B cell (primary cell): Measurements from ENCODE around the gene NANOS2.

Experiments used
- CTCF ChIP-seq: fragments of 200-600 bp; IDR thresholded peaks from one replicate; pipeline ENCODE4 v1.8.0; 2022; ENCODE audit warnings: antibody characterized with exemption, mild to moderate bottlenecking
- EZH2 ChIP-seq: IDR thresholded peaks from 2 replicates; pipeline ENCODE4 v1.6.1; 2012; ENCODE audit warnings: borderline replicate concordance, low read depth, mild to moderate bottlenecking, moderate library complexity, low read length; ENCODE audit not compliant: insufficient read depth, poor library complexity, severe bottlenecking

- no peak for TF ChIP-seq CTCF
- no peak for TF ChIP-seq EZH2
These were observed 7.7 kb upstream of the NANOS2 start for GRCh38 chr19:45922281-45922680.
